Neuron (in vitro differentiated cells): Measurements from ENCODE around the gene AGAP1.

ENCODE experiments used
- H2AFZ ChIP-seq: one replicate; pipeline ENCODE4 v1.6.1; 2013; ENCODE audit warnings: low read depth, mild to moderate bottlenecking, inconsistent platforms, low read length, moderate library complexity
- H3K27me3 ChIP-seq: one replicate; pipeline ENCODE4 v1.6.1; 2013; ENCODE audit warnings: low read length; ENCODE audit not compliant: insufficient read depth
- H3K36me3 ChIP-seq: one replicate; pipeline ENCODE4 v1.6.1; 2013; ENCODE audit warnings: low read length; ENCODE audit not compliant: insufficient read depth
- H3K4me1 ChIP-seq: one replicate; pipeline ENCODE4 v1.6.1; 2013; ENCODE audit warnings: low read length; ENCODE audit not compliant: insufficient read depth
- H3K4me3 ChIP-seq: 2 replicates; pipeline ENCODE4 v1.5.1; 2013; ENCODE audit warnings: mild to moderate bottlenecking, low read length, moderate library complexity
- H3K9me3 ChIP-seq: one replicate; pipeline ENCODE4 v1.6.1; 2013; ENCODE audit warnings: low read length

AGAP1 gene

DNA sequence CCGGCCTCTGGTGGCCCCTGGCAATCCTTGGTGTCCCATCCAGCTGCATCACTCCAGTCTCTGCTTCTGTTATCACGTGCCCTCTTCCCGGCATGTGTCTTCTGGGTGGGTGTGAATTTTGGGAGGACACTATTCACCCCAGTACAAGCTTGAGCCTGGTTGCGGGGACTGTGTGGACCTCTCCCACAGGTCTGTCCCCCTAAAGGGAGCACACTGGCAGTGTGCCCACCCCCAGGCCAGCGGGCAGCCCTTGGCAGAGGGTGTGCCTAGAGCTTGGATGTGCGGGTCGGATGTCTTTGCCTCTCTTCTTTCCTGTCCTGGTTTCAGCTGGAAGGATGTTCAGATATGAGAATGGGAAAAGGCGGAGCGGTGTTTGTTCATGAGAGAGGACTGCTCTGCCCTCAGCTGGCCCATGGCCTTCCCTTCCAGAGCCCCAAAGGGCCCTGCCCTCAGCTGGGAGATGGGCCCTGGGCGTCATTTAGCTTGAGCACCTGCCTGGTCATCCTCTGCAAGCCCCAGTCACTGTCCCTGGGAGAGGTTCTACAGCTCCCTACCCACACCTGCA is 73.2 kb downstream of the AGAP1 start:
- Histone ChIP-seq H3K4me1 (peaks cover 2% of the 10 kb centered on the region), H2AFZ (no peak overlapping the region), H3K36me3 (no peaks in the 10 kb centered on the region), H3K27me3 (no peaks in the 10 kb centered on the region), H3K4me3 (no peak overlapping the region), H3K9me3 (peaks cover 9% of the 10 kb centered on the region)

DNA sequence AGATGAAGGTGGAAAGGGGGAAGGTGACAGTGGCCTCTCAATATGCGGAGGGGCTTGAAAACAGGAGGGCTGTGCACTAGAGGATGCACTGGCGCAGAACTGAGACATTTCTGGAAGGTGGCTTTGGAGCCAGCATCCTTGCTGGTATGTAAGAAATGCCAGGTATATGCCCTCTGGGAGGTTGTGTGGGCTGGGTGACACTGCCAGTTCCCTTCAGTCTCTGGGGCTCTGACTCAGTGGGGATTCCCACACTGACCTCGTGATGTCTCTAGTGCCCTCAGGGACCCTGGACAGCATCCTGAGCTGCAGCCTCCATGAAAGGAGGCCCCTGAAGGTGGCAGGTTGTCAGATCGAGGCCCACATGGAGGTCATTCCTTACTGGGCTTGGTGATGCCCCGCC is 74.0 kb downstream of the AGAP1 start:
- Histone ChIP-seq H2AFZ (no peak overlapping the region), H3K9me3 (peaks cover 9% of the 10 kb centered on the region)

GRCh38 chr2:235568431-235568830 is 74.6 kb downstream of the AGAP1 start:
- H3K36me3 ChIP-seq = no peaks in the 10 kb centered on the region
- no peak overlapping the region for H3K4me3 ChIP-seq
- H3K4me1 ChIP-seq = peaks cover 2% of the 10 kb centered on the region
- peaks cover 9% of the 10 kb centered on the region for H3K9me3 ChIP-seq
- no peak overlapping the region for H2AFZ ChIP-seq
- no peaks in the 10 kb centered on the region for H3K27me3 ChIP-seq

More for the DNA sequence above, 74.0 kb downstream of the AGAP1 start:
- H3K4me3 ChIP-seq = no peak overlapping the region
- peaks cover 2% of the 10 kb centered on the region for H3K4me1 ChIP-seq
- no peaks in the 10 kb centered on the region for H3K36me3 ChIP-seq
- H3K27me3 ChIP-seq = no peaks in the 10 kb centered on the region

DNA sequence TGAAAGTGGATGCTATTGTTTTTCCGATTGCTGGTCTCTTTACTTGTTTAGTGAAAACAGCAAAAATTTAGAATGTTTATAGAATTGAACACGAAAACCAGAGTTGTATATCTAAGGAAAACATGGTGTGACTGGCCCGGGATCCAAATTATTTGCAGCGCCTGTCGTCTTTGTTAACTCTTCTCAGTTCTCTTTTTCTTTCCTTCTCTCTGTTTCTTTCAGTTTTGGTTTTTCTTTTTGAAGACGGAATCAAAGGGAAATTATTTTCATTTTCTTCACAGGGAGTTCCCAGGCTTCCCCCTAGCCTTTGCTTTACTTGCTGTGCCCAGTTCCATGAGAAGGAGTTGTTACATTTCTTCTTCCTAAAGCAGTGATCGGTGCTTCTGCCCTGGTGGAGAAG is 76.0 kb downstream of the AGAP1 start:
- Histone ChIP-seq H3K36me3 (no peaks in the 10 kb centered on the region), H3K27me3 (no peaks in the 10 kb centered on the region), H2AFZ (no peak overlapping the region), H3K4me3 (no peak overlapping the region), H3K9me3 (peaks cover 9% of the 10 kb centered on the region), H3K4me1 (peaks cover 7% of the 10 kb centered on the region)

- no peak overlapping the region for H2AFZ ChIP-seq
- H3K27me3 ChIP-seq = no peaks in the 10 kb centered on the region
- peaks cover 7% of the 10 kb centered on the region for H3K4me1 ChIP-seq
- H3K36me3 ChIP-seq = no peaks in the 10 kb centered on the region
- peaks cover 9% of the 10 kb centered on the region for H3K9me3 ChIP-seq
- no peak overlapping the region for H3K4me3 ChIP-seq
Measured at GRCh38 chr2:235570256-235570655, 76.4 kb downstream of the AGAP1 start.

DNA sequence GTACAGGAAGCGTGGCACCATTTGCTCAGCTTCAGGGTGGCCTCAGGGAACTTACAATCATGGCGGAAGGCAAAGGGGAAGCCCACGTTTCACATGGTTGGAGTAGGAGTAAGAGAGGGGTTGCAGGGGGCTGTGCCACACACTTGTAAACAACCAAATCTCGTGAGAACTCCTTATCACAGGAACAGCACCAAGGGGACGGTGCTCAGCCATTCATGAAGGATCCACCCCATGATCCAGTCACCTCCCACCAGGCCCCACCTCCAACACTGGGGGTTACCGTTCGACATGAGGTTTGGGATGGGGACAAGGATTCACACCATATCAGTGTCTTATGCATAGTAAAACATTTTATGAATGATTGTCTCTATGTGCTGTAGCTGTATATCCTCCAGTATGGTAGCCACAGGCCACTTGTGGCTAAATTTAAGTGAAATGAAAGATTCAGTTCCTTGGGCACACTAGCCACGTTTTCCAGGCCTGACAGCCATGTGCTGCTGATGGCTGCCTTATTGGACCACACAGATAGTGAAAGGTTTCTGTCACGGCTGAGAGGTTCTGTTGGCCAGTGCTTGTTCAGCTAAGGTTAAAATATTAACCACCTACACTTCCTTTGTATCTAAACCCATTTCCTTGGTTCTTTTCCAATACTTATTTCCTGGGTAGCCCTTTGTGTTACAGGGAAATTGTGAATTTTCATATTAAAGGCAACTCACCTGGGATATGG is 77.3 kb downstream of the AGAP1 start:
- Histone ChIP-seq H3K4me1 (peaks cover 7% of the 10 kb centered on the region), H3K4me3 (no peak overlapping the region), H3K27me3 (no peaks in the 10 kb centered on the region), H3K9me3 (peaks cover 9% of the 10 kb centered on the region), H2AFZ (no peak overlapping the region), H3K36me3 (no peaks in the 10 kb centered on the region)

DNA sequence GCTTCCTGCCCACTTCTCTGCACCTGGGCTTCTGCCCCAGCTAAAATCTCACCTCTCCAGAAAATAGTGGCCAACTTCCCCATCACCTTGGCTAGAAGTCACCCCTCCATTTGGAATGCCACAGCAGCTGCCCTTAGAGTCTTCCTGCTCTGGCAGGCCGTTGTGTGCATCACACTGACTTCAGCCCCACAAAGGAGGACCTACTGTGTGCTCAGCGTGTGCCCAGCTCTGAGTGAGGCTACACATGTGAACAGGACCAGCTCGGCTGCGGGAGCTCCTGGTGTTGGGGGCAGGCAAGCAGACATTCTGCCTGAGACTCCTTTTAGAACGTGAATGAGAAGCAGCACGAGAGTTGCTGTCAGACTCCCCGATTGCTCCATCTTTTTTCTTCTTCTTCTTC is 78.7 kb downstream of the AGAP1 start:
- H3K36me3 ChIP-seq = no peaks in the 10 kb centered on the region
- no peaks in the 10 kb centered on the region for H3K27me3 ChIP-seq
- H2AFZ ChIP-seq = no peak overlapping the region
- peaks cover 9% of the 10 kb centered on the region for H3K9me3 ChIP-seq
- no peak overlapping the region for H3K4me3 ChIP-seq
- H3K4me1 ChIP-seq = peaks cover 16% of the 10 kb centered on the region

GRCh38 chr2:235573331-235574221 is 79.7 kb downstream of the AGAP1 start:
- Histone ChIP-seq H3K36me3 (no peaks in the 10 kb centered on the region), H3K4me3 (no peak overlapping the region), H3K4me1 (peaks cover 23% of the 10 kb centered on the region), H3K9me3 (peaks cover 3% of the 10 kb centered on the region), H3K27me3 (no peaks in the 10 kb centered on the region), H2AFZ (no peak overlapping the region)

DNA sequence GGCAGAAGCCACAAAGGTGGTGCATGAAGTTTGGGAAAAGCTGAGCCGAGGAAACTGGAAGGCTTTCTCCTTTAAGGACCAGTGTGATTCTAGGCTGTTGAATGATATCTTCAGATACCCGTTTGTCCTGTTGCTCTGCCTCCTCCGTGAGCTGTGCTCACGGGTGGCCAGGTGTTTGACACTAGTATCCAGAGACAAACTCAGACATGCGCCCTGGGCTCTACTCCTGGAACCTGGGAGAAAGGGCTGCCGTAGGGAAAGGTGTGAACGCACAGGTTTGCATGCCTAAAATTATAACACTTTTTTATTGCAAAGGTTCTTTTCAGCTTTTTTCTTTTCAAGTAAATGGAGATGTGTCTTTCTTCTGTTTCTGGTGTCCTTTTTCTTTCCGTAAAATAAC is 81.6 kb downstream of the AGAP1 start:
- H3K27me3 ChIP-seq = no peaks in the 10 kb centered on the region
- H3K9me3 ChIP-seq = no peaks in the 10 kb centered on the region
- H2AFZ ChIP-seq = no peak overlapping the region
- H3K36me3 ChIP-seq = no peaks in the 10 kb centered on the region
- no peak overlapping the region for H3K4me3 ChIP-seq
- peaks cover 23% of the 10 kb centered on the region for H3K4me1 ChIP-seq

DNA sequence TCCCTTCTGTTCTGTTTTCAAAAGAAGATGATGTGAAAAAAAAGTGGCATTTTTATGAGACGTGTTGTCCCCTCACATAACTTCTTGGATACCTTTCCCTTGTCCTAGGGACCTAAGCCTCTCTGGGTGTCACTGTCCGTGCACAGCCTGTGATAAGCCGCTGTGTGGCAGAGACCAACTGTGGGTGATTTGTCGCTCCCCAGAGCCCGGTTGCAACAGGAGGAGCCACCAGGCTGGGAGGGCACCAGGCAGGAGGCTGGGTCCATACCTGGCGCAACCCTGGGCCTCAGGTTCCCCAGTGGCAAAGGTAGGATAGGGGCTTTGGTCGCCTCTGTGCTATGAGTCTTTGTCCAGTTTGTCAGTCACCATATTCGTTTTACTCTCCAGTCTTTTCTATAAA is 82.1 kb downstream of the AGAP1 start:
- Histone ChIP-seq H3K4me3 (no peak overlapping the region), H3K27me3 (no peaks in the 10 kb centered on the region), H2AFZ (no peak overlapping the region), H3K36me3 (no peaks in the 10 kb centered on the region), H3K9me3 (no peaks in the 10 kb centered on the region), H3K4me1 (peaks cover 23% of the 10 kb centered on the region)

GRCh38 chr2:235576337-235576910 is 82.6 kb downstream of the AGAP1 start:
- H3K4me1 ChIP-seq = peaks cover 23% of the 10 kb centered on the region
- no peak overlapping the region for H3K4me3 ChIP-seq
- H3K27me3 ChIP-seq = no peaks in the 10 kb centered on the region
- no peaks in the 10 kb centered on the region for H3K9me3 ChIP-seq
- H3K36me3 ChIP-seq = no peaks in the 10 kb centered on the region
- H2AFZ ChIP-seq = no peak overlapping the region

DNA sequence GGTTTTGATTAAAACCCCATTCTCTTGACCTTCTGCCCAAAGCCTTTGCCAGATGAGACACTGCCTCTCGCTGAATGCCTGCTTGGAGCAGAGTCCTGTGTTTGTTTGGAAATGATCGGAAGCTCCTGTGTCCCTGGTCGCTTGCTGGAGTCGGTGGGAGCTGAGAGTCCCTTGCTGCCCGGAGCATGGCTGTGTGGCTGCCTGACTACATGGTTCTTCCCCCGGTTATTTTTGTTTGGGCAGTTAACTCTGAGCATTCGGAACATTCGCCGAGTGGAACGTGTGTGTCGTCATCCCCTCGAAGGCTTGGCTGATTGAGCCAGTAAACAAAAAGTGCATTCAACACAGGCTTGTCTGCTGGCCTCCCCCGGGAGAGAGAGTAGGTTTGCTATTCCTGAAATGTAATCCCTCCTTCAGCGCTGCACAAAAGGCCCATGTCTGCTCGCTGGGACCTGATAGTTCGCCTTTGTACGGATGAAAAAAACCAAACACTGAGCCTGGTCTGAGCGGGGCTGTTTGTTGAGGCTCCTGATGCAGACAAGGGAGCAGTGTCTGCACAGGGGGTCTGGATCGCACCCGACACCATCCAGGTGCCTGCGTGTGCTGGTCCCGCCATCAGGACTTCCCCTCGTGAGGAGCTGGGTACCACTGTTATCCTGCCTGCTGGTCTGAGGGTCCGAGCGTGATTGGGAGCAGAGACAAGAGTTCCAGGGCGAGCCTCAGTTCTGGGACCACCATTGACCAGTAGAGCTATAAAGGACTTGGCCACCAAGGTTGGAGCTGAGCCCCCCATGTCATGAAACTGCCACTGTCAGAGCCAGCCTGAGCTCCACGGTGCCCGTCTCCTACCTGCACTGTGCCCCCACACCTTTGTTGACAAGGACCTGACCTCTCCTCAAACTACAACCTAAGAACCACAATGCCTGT is 83.8 kb downstream of the AGAP1 start:
- no peak overlapping the region for H2AFZ ChIP-seq
- H3K27me3 ChIP-seq = no peaks in the 10 kb centered on the region
- H3K4me3 ChIP-seq = peak overlapping the region; percentile 44
- no peaks in the 10 kb centered on the region for H3K9me3 ChIP-seq
- H3K4me1 ChIP-seq = peaks cover 27% of the 10 kb centered on the region
- no peaks in the 10 kb centered on the region for H3K36me3 ChIP-seq
